GM19239 (cell line): ENCODE data around the gene CADPS.

Experiments used
- DNase-seq: peaks from one replicate; pipeline ENCODE4 v3.0.0; 2011; ENCODE audit warnings: low spot score; ENCODE audit not compliant: insufficient read length
- FAIRE-seq: peaks from 2 replicates; lab custom pipeline; 2011; peaks lifted over from hg19 to GRCh38; lab: Jason Lieb, UNC

Gene CADPS

DNA sequence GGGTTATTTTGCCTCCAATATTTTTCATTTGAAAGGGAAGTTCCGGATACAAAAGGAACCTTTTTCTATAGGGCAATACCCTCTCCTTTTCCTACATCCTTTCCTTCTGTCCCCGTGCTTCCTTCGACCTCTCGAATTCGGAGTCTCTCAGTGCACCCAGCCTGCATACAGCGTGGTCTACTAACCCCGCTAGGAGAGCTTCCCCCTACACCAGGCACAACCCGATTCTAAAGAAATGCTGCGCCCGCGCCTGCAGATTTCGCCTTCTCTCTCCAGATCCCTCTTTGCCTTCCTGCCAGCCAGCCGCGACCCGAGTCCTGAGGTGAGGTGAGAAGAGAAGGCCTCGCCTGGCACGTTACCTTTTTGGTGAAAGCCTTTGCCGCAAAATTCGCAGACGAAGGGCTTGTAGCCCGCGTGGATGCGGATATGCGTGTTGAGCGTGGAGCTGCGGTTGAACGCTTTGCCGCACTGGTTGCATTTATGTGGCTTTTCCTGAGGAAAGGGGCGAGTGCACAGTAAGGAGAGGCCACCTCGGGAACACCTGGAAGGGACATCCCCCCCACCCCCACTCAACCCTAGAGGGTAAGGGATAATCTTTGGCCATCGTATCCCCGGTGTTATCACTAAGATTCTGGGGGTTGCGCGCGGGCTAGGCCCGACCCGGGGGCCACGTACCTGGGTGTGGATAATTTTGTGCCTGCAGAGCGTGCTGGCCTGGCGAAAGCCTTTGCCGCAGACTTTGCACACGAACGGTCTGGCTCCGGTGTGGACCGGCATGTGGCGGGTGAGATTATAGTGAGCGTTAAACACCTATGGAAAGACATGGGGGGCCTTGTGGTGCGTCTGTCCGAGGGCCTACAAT, 504.1 kb downstream of the CADPS start:
- DNase-seq (no peak), FAIRE-seq (no peak)

DNA sequence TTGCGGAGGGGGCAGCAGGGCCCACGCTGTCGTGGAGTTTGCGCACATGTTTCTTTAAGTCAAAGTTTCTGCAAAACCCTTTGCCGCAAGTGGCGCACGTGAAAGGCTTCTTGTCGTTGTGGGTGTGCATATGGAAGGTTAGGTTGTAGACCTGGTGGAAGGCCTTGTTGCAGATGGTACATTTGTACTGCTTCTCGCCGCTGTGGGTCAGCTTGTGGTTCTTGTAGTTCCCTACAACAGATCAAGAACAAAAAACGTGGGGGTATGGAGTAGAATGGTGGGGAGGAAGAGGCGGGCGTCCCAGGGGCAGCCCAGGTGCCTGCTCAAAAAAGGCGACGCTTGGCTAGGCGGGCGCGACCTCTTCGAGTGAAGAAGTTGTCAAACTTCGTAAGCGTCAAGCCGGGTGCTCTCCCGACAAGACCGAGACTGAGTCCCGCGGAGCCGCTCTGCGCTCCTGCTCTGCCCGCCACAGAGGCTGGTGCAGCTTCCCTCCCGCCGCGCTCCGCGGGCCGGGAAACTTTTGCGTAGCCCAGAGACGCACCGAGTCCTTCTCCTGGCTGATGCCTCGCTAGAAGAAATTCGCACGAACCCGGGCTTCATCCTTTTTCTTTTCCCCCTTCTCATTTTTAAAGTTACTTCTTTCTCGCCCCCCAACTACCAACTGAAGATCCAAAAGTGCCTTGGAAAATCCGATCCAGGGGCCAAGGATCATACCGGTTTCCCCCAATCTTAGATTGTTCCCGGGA, 504.9 kb downstream of the CADPS start:
- no peak for FAIRE-seq
- DNase-seq = no peak

DNA sequence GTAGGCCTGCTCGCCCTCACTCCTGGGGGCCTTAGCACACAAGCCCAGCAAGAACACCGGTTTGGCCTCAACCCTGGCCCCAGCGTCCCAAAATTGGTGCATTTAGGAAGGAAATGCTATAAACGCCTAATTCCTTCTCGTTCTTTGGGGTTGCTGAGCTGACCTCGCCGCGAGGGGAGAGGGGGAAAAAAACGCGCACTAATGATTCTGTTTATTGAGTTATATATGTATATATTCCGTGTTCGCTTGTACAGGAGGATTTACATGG, 505.8 kb downstream of the CADPS start:
- FAIRE-seq = no peak
- DNase-seq = no peak

DNA sequence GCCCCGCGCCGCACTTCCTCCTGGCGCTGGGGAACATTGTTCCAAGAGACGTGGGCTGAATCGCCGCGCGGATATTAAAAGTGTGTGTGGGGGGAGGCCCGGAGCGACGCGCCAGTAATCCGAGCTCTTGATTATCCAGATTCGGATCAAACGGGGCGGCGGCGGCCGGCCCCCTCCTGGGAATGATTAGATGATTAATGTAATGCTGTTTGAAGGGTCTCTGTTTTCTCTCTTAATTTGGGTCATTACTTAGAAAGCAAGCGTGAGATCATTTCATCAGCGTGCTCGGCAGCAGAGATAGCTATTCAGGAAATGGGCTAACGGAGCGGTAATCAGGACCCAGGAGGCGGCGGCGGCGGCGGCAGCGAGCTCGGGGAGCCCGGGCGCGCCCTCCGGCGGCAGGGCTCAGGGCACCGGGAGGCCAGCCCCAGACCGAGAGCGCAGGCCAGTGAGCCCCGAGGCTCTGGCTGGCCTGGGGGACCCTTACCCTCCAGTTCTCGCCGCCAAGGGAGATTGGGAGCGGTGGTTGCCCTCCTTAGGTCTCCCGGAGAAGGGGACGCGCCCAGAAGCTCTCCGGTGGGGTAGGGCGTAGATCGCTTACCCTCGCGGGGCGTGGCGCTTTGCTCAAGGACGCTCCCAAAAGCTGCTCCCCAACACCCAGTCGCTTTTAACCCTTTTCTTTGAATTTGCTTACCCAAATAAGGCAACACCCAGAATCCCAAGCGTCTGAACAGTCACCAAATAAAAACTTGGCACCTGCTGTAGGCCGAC, 506.3 kb downstream of the CADPS start:
- DNase-seq (no peak), FAIRE-seq (no peak)

DNA sequence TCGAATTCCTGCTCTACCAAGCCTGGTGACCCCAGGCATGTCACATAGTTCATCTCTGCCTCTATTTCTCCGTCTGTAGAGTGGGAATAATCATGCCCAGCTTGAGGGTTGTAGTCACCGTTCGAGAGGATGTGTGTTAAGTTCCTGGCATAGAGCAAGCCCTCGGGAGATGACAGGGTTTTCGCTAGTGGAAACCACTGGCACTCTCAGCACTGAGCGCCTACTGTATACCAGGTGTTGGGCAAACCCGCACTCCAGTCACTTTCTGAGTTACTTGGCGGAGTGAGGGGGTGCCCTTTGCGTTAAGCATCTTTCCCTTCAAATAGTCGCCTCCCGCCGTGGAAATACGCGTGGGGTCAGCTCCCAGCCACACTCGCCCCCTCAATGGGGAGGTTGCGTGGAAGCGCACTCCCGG, 506.9 kb downstream of the CADPS start:
- DNase-seq (no peak), FAIRE-seq (no peak)

DNA sequence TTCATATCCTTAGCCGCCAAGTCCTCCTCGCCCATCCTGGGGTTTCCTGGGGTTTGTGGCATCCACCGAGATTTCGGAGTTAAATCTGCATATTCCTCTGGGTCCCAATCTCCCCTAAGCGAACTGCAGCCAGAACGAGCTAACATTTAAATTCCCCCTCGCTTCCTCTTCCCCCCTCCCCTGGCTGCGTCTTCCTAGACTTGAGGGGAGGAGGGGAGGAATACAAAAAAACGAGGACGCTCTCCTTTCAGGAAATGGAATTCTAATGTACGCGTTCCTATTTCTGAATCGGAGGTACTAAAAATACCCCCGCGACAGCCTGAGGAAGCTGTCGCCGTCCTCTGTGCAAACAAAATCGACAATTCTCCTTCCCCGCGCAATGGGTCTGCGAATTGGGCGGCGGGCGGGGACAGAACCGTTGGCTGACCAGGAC, 507.4 kb downstream of the CADPS start:
- FAIRE-seq = no peak

DNA sequence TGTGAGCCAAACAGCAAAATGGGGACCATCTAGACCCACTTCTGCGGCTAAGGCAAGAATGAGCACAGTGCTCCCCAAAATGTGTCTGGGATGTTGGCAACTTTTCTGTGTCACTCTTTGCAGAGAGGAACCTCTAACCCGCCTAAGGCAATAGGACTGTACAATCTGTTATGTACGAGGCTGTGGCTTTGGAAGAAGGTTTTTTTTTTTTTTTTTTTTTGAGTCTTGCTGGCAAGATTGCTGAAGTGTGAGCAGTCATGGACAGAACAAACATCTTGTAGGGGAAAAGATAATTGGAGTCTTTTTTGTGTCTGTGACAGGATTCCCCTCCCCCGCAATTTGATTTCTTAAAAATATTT, 509.1 kb downstream of the CADPS start:
- FAIRE-seq (no peak), DNase-seq (no peak)

More for the DNA sequence above, 507.4 kb downstream of the CADPS start:
- no peak for DNase-seq

DNA sequence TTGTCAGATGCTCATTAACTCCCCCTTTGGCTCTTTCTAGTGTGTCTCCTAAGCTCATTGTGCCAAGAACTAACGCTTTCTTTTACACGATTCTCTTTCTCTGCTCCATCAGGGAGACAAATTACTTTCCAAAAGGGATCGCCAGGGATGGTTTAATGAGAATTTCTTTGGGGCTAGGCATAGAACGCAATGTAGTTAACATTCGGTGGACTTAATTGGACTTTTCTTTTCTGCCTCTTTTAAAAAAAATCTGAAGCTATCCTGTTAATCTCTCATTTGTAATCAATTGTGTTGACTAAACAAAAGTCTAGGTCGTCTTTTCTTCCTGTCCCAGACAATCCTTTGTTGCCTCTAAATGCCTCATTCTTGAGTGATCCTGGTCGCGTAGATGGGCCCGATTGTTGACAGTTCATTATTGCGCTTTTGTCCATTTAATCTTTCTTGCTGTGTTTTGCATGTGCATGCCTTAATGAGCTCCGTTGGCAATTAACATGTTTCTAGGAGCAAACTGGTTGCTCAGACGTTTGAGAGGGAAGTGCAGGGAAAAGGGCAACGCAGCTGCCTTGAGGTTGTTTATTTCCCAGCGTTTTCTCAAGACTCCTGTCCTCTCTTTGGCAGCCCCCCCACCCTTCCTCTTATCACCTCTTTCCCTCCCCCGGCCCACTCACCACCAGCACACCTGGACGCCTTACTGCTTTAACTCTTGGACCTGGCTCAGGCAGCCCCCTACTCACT, 509.7 kb downstream of the CADPS start:
- FAIRE-seq (no peak), DNase-seq (no peak)

DNA sequence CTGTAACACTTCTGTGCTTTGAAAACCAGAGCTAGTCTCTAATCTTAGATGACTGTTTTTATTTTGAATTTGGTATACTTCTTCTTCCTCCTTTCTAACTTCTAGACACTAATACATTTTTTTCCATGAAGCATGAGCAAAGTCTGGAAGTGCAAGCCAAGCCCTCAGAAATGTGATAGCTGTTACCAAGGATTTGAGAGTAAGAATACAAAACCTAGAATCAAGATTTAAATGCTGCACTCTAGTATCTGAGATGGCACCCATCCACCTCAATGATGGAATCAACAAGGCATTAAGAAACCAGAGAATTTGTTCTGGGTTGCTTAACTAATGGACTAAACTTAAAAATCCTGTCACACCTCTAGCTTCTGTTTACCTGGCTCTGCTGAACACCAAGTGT, 511.0 kb downstream of the CADPS start:
- no peak for FAIRE-seq

DNA sequence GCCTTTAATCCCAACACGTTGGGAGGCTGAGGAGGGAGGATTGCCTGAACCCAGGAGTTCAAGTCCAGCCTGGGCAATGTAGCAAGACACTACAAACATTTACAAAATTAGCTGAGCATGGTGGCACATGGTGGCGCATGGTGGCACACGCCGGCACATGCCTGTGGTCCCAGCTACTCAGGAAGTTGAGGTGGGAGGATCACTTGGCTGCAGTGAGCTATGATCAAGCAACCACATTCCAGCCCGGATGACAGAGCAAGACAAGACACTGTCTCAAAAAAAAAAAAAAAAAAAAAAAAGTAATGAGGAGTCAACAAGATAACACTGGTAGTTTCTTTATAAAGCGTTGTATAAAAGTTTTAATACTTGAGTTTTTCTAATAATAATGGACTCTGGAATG, 511.9 kb downstream of the CADPS start:
- FAIRE-seq (no peak), DNase-seq (no peak)

More for the DNA sequence above, 511.0 kb downstream of the CADPS start:
- no peak for DNase-seq

DNA sequence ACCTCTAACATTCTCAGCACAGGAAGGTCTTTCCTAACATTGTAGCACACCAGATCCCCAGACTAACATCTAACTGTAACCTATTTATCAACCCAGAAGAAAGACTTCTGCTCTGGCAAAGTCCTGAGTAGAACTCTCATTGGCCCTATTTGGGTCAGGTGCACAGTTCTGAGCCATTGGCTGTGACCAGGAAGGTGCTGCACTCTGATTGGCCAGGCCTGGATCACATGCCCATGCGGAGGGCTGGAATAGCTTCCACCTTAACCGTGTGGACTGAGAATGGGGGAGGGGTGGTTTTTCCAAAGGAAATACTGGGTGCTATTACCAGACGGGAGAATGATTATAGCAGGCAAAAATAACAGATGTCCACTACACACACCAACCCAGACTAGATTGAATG, 513.4 kb downstream of the CADPS start:
- FAIRE-seq (no peak), DNase-seq (no peak)

DNA sequence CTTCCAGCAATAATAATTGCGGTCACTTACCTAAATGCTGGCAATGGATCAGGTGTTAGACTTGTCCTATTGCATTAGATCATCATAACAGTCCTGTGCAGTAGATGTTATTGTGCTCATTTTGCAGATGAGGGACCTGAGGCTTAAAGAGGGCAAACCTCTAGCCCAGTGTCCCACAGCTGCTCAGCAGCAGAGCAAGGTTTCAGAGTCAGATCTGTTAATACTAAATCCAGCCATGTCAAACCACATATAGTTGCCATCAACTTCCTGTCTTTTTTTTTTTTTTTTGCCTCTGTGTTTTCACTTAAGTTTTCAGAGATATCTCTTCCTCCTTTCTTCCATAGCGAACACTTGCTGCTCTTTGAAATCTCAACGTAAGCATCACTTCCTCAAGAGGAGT, 514.0 kb downstream of the CADPS start:
- DNase-seq (no peak), FAIRE-seq (peak; percentile 72)

DNA sequence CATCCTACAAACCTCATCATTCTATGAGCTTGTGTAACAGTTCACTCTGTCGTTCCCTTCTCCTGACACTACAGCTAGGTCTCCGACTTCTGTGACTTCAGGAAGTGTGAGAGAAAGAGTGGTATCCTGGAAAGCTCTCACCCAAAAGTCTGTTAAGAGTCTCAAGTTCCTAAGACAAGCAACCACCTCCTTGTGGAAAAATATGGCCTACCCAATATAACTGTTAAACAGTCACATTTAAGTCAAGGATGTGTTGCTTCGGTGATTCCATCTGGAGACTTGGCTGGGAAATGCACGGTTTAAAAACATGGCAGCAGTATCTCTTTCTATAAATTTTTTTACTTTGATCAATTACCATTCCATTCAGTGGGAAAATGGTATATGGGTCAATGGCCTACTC, 515.7 kb downstream of the CADPS start:
- DNase-seq (no peak), FAIRE-seq (no peak)

DNA sequence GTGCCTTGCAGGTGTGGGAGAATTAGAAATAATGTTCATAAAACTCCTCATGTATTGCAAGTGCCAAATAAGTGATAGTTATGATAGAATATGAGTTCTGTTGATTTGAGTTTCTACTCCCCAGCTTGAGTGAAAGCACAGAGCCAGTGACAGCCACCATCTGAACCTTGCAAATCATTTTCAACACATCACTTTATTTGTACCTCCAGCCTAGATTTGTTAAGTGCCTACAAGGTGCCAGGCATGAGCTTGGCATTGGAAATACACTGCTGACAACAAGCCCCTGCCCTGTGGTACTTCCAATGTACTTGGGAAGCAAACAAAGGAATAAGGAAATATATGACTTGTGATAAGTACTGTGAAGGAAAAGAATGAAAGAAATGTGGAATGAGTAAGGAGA, 518.9 kb downstream of the CADPS start:
- no peak for DNase-seq
- FAIRE-seq = no peak

DNA sequence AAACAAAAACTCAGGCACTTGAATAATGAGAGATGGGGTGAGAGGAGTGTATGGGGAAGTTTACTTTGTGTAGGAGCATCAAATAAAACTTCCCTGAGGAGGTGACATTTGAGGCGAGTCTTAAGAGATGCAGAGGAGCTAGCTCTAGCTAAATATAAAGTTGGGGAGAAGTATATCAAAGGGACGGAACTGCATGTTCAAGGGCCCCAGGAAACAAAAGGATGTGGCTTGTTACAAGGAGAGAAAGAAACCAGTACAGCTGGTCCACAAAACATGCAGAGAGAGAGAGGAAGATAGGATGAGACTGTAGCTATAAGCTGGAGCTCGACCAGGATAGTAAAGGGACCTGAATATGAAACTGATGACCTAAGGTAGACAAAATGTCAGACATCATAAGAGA, 519.5 kb downstream of the CADPS start:
- FAIRE-seq = no peak
- no peak for DNase-seq
